Lower lobe of right lung (tissue), 2 donors: ENCODE measurements around the gene CEMIP2. TPM values are rescaled to one million over a fixed set of nuclear protein-coding genes. Genes with fewer than 3 reads are reported as not detected.
A peak's percentile ranks its signal among the peaks of the same experiment; 100 is the strongest.

Experiments
- ATAC-seq, 2 donors: fragments of 200-7000 bp; cut with Tn5 transposase; one replicate each; pipeline ENCODE4 v1.9.1; 2020 to 2022; ENCODE audit warnings: mild to moderate bottlenecking in 2 of 2, moderate library complexity in 2 of 2
- DNase-seq: peaks from one replicate; pipeline ENCODE4 v3.0.0-alpha.2; 2020
- H3K27ac ChIP-seq: fragments of 200-600 bp; one replicate; pipeline ENCODE4 v1.8.0; 2022
- H3K27me3 ChIP-seq: fragments of 200-600 bp; one replicate; pipeline ENCODE4 v1.8.0; 2022; ENCODE audit warnings: low read depth
- H3K36me3 ChIP-seq: fragments of 200-600 bp; one replicate; pipeline ENCODE4 v1.8.0; 2022; ENCODE audit warnings: mild to moderate bottlenecking
- H3K4me1 ChIP-seq: fragments of 200-600 bp; one replicate; pipeline ENCODE4 v1.8.0; 2022
- H3K4me3 ChIP-seq: fragments of 200-600 bp; one replicate; pipeline ENCODE4 v1.8.0; 2022; ENCODE audit warnings: mild to moderate bottlenecking
- H3K9me3 ChIP-seq: fragments of 200-600 bp; one replicate; pipeline ENCODE4 v1.8.0; 2022
- CTCF ChIP-seq: fragments of 200-600 bp; IDR thresholded peaks from one replicate; pipeline ENCODE4 v1.8.0; 2022; ENCODE audit warnings: antibody characterized with exemption, mild to moderate bottlenecking
- intact Hi-C: fragments of 100-400 bp; cut with DNase I; formaldehyde crosslinking; loops from one replicate; pipeline ENCODE4 v1.11.0; 2022
- total RNA-seq: library from RNA; stranded (reverse); fragmentation: NEBNext Ultra II Directional; extraction: Animal tissue kit (Norgen Biotek cat#: 25700); gene quantifications from one replicate; pipeline ENCODE4 v1.2.1, GENCODE V29; 2021
- donor health status: DM: no; HTN: yes; CAD: no; lungs with severe emphysema.

CEMIP2 gene
- total RNA-seq, 1 donor from 2014 or later: 152 TPM

- Histone ChIP-seq H3K36me3 (peaks cover 5% of the 10 kb centered on the region), H3K4me1 (peaks cover 65% of the 10 kb centered on the region), H3K9me3 (no peaks in the 10 kb centered on the region), H3K27me3 (no peaks in the 10 kb centered on the region), H3K4me3 (no peak overlapping the region), H3K27ac (peak overlapping the region; percentile 77)
- no peak for TF ChIP-seq CTCF
- ATAC-seq (no peak), DNase-seq (no peak)
- intact Hi-C loops: no loop called here
Measured at GRCh38 chr9:71678999-71679398, 89.3 kb downstream of the CEMIP2 start.

GRCh38 chr9:71677209-71677608 is 91.1 kb downstream of the CEMIP2 start:
- intact Hi-C loops: no loop called here
- ATAC-seq: no peak
- H3K27me3 ChIP-seq: no peaks in the 10 kb centered on the region
- peak overlapping the region; percentile 77 for H3K27ac ChIP-seq
- no peaks in the 10 kb centered on the region for H3K9me3 ChIP-seq
- H3K4me1 ChIP-seq: peaks cover 59% of the 10 kb centered on the region
- no peak for TF ChIP-seq CTCF
- H3K36me3 ChIP-seq: no peaks in the 10 kb centered on the region
- H3K4me3 ChIP-seq: no peak overlapping the region
- DNase-seq: no peak

- H3K36me3 ChIP-seq: no peaks in the 10 kb centered on the region
- H3K4me1 ChIP-seq: peaks cover 57% of the 10 kb centered on the region
- no peak overlapping the region for H3K27ac ChIP-seq
- no peak for ATAC-seq
- no peaks in the 10 kb centered on the region for H3K27me3 ChIP-seq
- no peak overlapping the region for H3K4me3 ChIP-seq
- intact Hi-C loops: no loop called here
- H3K9me3 ChIP-seq: no peaks in the 10 kb centered on the region
- TF ChIP-seq CTCF: no peak
- no peak for DNase-seq
Measured at GRCh38 chr9:71676460-71676859, 91.9 kb downstream of the CEMIP2 start.

- Histone ChIP-seq H3K27me3 (no peaks in the 10 kb centered on the region), H3K27ac (no peak overlapping the region), H3K9me3 (no peaks in the 10 kb centered on the region), H3K4me3 (no peak overlapping the region), H3K36me3 (no peaks in the 10 kb centered on the region), H3K4me1 (peaks cover 56% of the 10 kb centered on the region)
- TF ChIP-seq CTCF: no peak
- ATAC-seq (no peak), DNase-seq (no peak)
- intact Hi-C loops: no loop called here
Measured at GRCh38 chr9:71675857-71676165, 92.5 kb downstream of the CEMIP2 start.

- no peak for TF ChIP-seq CTCF
- no peak overlapping the region for H3K4me3 ChIP-seq
- intact Hi-C loops: no loop called here
- no peaks in the 10 kb centered on the region for H3K9me3 ChIP-seq
- H3K27me3 ChIP-seq: no peaks in the 10 kb centered on the region
- DNase-seq (no peak), ATAC-seq (no peak)
- no peaks in the 10 kb centered on the region for H3K36me3 ChIP-seq
- H3K27ac ChIP-seq: no peak overlapping the region
- peaks cover 51% of the 10 kb centered on the region for H3K4me1 ChIP-seq
Measured at GRCh38 chr9:71675105-71675856, 93.0 kb downstream of the CEMIP2 start.
